HUES48 (cell line): ENCODE data around the gene CAB39L.
"Not testable (repeated sequence)": the region's sequence is repeated elsewhere in the genome, so short reads cannot be mapped to it uniquely, and the experiment has no call there.

Source experiments
- H3K27ac ChIP-seq: one replicate; pipeline ENCODE4 v1.7.0; 2013; ENCODE audit warnings: low read depth, low read length, inconsistent platforms
- H3K27me3 ChIP-seq: 2 replicates; pipeline ENCODE4 v1.6.1; 2013; ENCODE audit warnings: mild to moderate bottlenecking, low read length; ENCODE audit not compliant: control insufficient read depth, insufficient read depth
- H3K36me3 ChIP-seq: 2 replicates; pipeline ENCODE4 v1.6.1; 2013; ENCODE audit warnings: low read length; ENCODE audit not compliant: control insufficient read depth, insufficient read depth
- H3K4me1 ChIP-seq: 2 replicates; pipeline ENCODE4 v1.6.1; 2013; ENCODE audit warnings: mild to moderate bottlenecking, low read length; ENCODE audit not compliant: control insufficient read depth, insufficient read depth
- H3K4me3 ChIP-seq: 2 replicates; pipeline ENCODE4 v1.5.1; 2013; ENCODE audit warnings: mild to moderate bottlenecking, low read depth, low read length
- H3K9ac ChIP-seq: 2 replicates; pipeline ENCODE4 v1.6.1; 2013; ENCODE audit warnings: mild to moderate bottlenecking, low read depth, low read length, moderate library complexity
- H3K9me3 ChIP-seq: 2 replicates; pipeline ENCODE4 v1.6.1; 2013; ENCODE audit warnings: low read length; ENCODE audit not compliant: control insufficient read depth, insufficient read depth

Gene CAB39L

DNA sequence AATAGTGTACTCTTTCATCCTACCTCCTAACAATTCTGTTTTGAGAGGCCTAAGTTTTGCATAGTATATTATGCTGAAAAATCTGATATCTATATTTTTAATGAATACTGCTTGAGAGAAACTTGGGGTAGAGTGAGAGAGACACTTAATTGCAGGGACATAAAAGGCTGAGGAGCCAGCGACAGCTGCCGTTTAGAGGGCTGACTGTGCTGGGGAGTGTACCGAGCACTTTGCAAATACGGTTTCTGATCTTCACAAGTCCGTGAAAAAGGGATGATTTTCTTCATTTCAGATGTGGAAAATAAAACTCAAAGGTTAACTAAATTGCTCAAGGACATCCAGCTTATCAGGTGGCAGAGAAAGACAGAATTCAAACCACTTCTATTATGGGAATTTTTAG lies 97.4 kb downstream of the CAB39L start:
- no peaks in the 10 kb centered on the region for H3K9me3 ChIP-seq
- peaks cover 3% of the 10 kb centered on the region; the same call in 1 of the 2 replicates for H3K4me1 ChIP-seq
- no peak overlapping the region for H3K27ac ChIP-seq

GRCh38 chr13:49343731-49344130 lies 100.1 kb downstream of the CAB39L start:
- Histone ChIP-seq H3K9me3 (no peaks in the 10 kb centered on the region), H3K9ac (no peak overlapping the region), H3K4me1 (0 out of 2 replicates have a peak, but pooled peaks cover under 1% of the 10 kb centered on the region), H3K27me3 (no peaks in the 10 kb centered on the region), H3K36me3 (no peaks in the 10 kb centered on the region), H3K4me3 (no peak overlapping the region), H3K27ac (no peak overlapping the region)

More for the DNA sequence above, 97.4 kb downstream of the CAB39L start:
- Histone ChIP-seq H3K4me3 (no peak overlapping the region), H3K27me3 (no peaks in the 10 kb centered on the region), H3K9ac (no peak overlapping the region), H3K36me3 (no peaks in the 10 kb centered on the region)

- H3K36me3 ChIP-seq: no peaks in the 10 kb centered on the region
- no peaks in the 10 kb centered on the region for H3K4me1 ChIP-seq
- H3K9me3 ChIP-seq: no peaks in the 10 kb centered on the region
- no peaks in the 10 kb centered on the region for H3K27me3 ChIP-seq
- no peak overlapping the region for H3K9ac ChIP-seq
- H3K4me3 ChIP-seq: no peak overlapping the region
- H3K27ac ChIP-seq: no peak overlapping the region
Measured at GRCh38 chr13:49343255-49343654, 100.6 kb downstream of the CAB39L start.

- no peak overlapping the region for H3K4me3 ChIP-seq
- no peaks in the 10 kb centered on the region for H3K27me3 ChIP-seq
- no peak overlapping the region for H3K9ac ChIP-seq
- no peaks in the 10 kb centered on the region for H3K4me1 ChIP-seq
- H3K27ac ChIP-seq: no peak overlapping the region
- H3K9me3 ChIP-seq: no peaks in the 10 kb centered on the region
- no peaks in the 10 kb centered on the region for H3K36me3 ChIP-seq
Measured at GRCh38 chr13:49342454-49342853, 101.4 kb downstream of the CAB39L start.

GRCh38 chr13:49341941-49342340 lies 101.9 kb downstream of the CAB39L start:
- Histone ChIP-seq H3K27ac (no peak overlapping the region), H3K9me3 (no peaks in the 10 kb centered on the region), H3K9ac (no peak overlapping the region), H3K36me3 (no peaks in the 10 kb centered on the region), H3K4me1 (no peaks in the 10 kb centered on the region), H3K4me3 (no peak overlapping the region), H3K27me3 (no peaks in the 10 kb centered on the region)

GRCh38 chr13:49341517-49341916 lies 102.3 kb downstream of the CAB39L start:
- Histone ChIP-seq H3K9ac (no peak overlapping the region), H3K27me3 (no peaks in the 10 kb centered on the region), H3K9me3 (no peaks in the 10 kb centered on the region), H3K4me3 (no peak overlapping the region), H3K27ac (no peak overlapping the region), H3K4me1 (no peaks in the 10 kb centered on the region), H3K36me3 (no peaks in the 10 kb centered on the region)

DNA sequence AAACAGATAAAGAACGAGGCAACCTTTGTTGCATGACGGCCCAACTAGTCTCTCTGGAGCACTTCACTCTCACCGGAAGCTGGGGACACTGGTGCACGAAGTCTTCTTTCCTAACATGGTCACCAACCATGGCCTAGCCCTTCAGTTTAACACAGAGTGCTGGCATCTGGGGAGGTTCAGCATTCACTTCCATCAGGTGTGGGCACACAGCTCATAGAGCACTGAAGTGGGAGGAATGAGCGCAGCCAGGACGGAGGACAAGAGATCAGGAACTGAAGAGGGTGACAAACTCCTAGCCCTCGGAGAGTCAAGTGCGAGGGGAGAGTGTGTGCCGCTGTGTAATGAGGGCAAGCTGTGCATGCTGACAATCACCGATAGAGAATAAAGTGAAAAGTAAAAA lies 103.7 kb downstream of the CAB39L start:
- Histone ChIP-seq H3K9ac (no peak overlapping the region), H3K4me3 (no peak overlapping the region), H3K36me3 (no peaks in the 10 kb centered on the region), H3K27me3 (no peaks in the 10 kb centered on the region), H3K27ac (no peak overlapping the region), H3K4me1 (no peaks in the 10 kb centered on the region), H3K9me3 (no peaks in the 10 kb centered on the region)

DNA sequence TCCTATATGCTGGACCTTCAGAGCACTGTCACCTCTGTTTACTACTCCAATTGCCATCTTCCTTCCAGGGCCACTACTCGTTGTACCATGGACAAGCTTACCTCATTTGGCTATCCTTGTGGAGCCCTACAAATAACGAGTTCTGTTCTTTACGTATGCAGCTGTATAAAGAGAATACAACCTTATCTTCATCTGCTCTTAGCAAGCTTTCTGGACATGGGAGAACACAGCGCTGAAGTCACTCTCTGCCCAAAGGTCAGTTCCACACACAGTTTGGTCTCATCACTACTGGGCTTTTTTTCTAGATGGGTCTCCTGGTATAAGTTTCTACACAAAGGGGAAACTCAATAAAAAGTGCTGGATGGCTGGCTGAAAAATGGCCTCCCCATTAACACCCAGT lies 107.2 kb downstream of the CAB39L start:
- H3K27ac ChIP-seq: no peak overlapping the region
- H3K36me3 ChIP-seq: no peaks in the 10 kb centered on the region
- H3K4me3 ChIP-seq: no peak overlapping the region
- no peaks in the 10 kb centered on the region for H3K27me3 ChIP-seq
- H3K4me1 ChIP-seq: no peaks in the 10 kb centered on the region
- H3K9ac ChIP-seq: no peak overlapping the region
- no peaks in the 10 kb centered on the region for H3K9me3 ChIP-seq

DNA sequence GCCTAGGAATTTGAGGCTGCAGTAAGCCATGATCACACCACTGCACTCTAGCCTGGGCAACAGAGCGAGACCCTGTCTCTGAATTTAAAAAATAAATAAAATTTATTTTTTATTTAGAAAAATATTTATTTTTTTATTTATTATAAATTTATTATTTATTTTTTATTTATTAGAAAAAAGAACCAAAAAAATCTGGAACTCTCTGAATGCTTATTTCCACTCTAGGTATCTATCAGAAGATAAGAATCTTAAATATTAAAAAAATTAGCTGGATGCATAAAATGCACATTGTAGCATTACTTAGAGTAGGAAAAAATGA lies 113.4 kb downstream of the CAB39L start:
- Histone ChIP-seq H3K4me1 (no peaks in the 10 kb centered on the region), H3K27me3 (no peaks in the 10 kb centered on the region), H3K4me3 (no peak overlapping the region), H3K27ac (no peak overlapping the region), H3K9me3 (no peaks in the 10 kb centered on the region), H3K36me3 (no peaks in the 10 kb centered on the region), H3K9ac (no peak overlapping the region)

GRCh38 chr13:49329831-49330545 lies 113.9 kb downstream of the CAB39L start:
- Histone ChIP-seq H3K4me1 (no peaks in the 10 kb centered on the region), H3K4me3 (no peak overlapping the region), H3K36me3 (no peaks in the 10 kb centered on the region), H3K9ac (no peak overlapping the region), H3K9me3 (no peaks in the 10 kb centered on the region), H3K27me3 (no peaks in the 10 kb centered on the region), H3K27ac (no peak overlapping the region)

DNA sequence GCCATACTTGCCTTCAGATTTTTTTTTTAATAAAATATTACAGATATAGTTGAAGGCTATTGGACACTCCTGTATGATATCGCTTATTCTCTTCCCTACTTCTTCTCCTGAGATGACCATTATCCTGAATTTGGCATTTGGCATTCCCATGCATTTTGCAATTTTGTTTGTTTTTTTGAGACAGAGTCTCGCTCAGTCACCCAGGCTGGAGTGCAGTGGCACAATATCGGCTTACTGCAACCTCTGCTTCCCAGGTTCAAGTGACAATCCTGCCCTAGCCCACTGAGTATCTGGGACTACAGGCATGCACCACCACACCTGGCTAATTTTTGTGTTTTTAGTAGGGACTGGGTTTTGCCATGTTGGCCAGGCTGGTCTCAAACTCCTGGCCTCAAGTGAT lies 116.7 kb downstream of the CAB39L start:
- H3K4me1 ChIP-seq, H3K36me3 ChIP-seq, H3K27ac ChIP-seq, H3K4me3 ChIP-seq, H3K9me3 ChIP-seq, H3K27me3 ChIP-seq, H3K9ac ChIP-seq: not testable (repeated sequence)
